Suppressor macrophage (primary cell): ENCODE results near the gene SPTBN1.

Experiments
- DNase-seq, 4 experiments: peaks; one replicate each; pipeline ENCODE4 v3.0.0-alpha.2; 2020 to 2022

Gene SPTBN1

GRCh38 chr2:54575379-54575888, 119.3 kb downstream of the SPTBN1 start:
- DNase-seq, result no peak

- DNase-seq, result no peak
These were observed 120.9 kb downstream of the SPTBN1 start for GRCh38 chr2:54577035-54577434.

GRCh38 chr2:54577944-54578647, 122.0 kb downstream of the SPTBN1 start:
- no peak for DNase-seq

- no peak for DNase-seq
These were observed 122.5 kb downstream of the SPTBN1 start for GRCh38 chr2:54578648-54579045.

- DNase-seq, result no peak
These were observed 123.0 kb downstream of the SPTBN1 start for GRCh38 chr2:54579061-54579681.

- peak in 2 of 4 experiments; percentile 34 to 35 for DNase-seq
These were observed 123.8 kb downstream of the SPTBN1 start for GRCh38 chr2:54579682-54580620.

- DNase-seq, result peak in 1 of 4 experiments; percentile 32
These were observed 125.4 kb downstream of the SPTBN1 start for GRCh38 chr2:54581326-54582039.

- no peak for DNase-seq
These were observed 126.9 kb downstream of the SPTBN1 start for GRCh38 chr2:54582987-54583386.

- DNase-seq, result no peak
These were observed 128.5 kb downstream of the SPTBN1 start for GRCh38 chr2:54584598-54584997.

GRCh38 chr2:54585136-54585733, 129.1 kb downstream of the SPTBN1 start:
- DNase-seq, result no peak

- no peak for DNase-seq
These were observed 129.9 kb downstream of the SPTBN1 start for GRCh38 chr2:54586062-54586461.

- no peak for DNase-seq
These were observed 130.4 kb downstream of the SPTBN1 start for GRCh38 chr2:54586494-54586893.

- DNase-seq, result no peak
These were observed 131.3 kb downstream of the SPTBN1 start for GRCh38 chr2:54587171-54588016.

GRCh38 chr2:54588244-54588899, 132.2 kb downstream of the SPTBN1 start:
- no peak for DNase-seq

GRCh38 chr2:54589038-54589339, 132.9 kb downstream of the SPTBN1 start:
- no peak for DNase-seq

GRCh38 chr2:54589340-54590215, 133.5 kb downstream of the SPTBN1 start:
- DNase-seq, result no peak

- DNase-seq, result no peak
These were observed 134.3 kb downstream of the SPTBN1 start for GRCh38 chr2:54590216-54591120.

GRCh38 chr2:54591551-54591950, 135.4 kb downstream of the SPTBN1 start:
- DNase-seq, result no peak
